ENCODE data around the gene TRIM67.

DNA sequence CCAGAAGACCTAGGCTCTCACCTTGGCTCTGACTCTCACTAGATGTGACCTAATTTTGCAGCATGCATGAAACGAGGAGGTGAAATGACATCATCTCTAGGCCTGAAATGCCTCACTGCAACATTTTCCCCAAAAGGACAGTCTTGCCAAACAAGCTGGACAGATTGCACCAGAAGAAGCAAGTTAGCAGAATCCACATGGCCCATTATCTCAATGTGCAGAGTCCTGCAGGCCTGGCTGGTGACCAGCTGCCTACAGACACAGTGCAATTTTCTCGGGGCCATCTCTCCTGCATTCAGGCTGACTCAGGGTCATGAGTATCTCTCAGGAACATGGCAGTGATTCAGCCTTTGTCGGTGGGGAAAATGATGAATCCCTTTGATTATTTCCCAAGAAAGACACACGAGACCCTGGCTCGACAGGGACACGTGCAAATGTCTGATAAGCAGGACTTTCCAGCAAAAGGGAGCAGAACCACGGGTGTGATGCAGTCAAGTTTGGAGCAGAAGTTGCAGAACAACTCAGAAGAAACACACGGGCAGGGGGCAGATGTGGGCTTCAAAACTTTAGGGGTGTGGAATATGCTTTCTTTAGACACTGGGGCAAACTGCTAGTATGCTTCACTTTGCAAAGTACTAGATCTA, 38.7 kb downstream of the TRIM67 start:
- no peak for TF ChIP-seq CTCF (IDR thresholded peaks at IDR 0.05)
- TF ChIP-seq EZH2 (IDR thresholded peaks at IDR 0.05; ENCODE audit: borderline replicate concordance, insufficient read depth, low read depth, low read length, poor library complexity, severe bottlenecking), result no peak
